Measurements from ENCODE around the gene U2AF1L4.

DNA sequence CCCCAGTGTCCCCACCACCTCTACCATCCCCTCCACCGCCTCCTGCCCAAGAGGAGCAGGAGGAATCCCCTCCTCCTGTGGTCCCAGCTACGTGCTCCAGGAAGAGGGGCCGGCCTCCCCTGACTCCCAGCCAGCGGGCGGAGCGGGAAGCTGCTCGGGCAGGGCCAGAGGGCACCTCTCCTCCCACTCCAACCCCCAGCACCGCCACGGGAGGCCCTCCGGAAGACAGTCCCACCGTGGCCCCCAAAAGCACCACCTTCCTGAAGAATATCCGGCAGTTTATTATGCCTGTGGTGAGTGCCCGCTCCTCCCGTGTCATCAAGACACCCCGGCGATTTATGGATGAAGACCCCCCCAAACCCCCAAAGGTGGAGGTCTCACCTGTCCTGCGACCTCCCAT, 24.6 kb downstream of the U2AF1L4 start:
- TF ChIP-seq POLR2A (IDR thresholded peaks at IDR 0.05; ENCODE audit: low read depth) (no peak), POLR2AphosphoS5 (IDR thresholded peaks at IDR 0.05) (no peak)
- TF ChIP-seq, protein P1, sequence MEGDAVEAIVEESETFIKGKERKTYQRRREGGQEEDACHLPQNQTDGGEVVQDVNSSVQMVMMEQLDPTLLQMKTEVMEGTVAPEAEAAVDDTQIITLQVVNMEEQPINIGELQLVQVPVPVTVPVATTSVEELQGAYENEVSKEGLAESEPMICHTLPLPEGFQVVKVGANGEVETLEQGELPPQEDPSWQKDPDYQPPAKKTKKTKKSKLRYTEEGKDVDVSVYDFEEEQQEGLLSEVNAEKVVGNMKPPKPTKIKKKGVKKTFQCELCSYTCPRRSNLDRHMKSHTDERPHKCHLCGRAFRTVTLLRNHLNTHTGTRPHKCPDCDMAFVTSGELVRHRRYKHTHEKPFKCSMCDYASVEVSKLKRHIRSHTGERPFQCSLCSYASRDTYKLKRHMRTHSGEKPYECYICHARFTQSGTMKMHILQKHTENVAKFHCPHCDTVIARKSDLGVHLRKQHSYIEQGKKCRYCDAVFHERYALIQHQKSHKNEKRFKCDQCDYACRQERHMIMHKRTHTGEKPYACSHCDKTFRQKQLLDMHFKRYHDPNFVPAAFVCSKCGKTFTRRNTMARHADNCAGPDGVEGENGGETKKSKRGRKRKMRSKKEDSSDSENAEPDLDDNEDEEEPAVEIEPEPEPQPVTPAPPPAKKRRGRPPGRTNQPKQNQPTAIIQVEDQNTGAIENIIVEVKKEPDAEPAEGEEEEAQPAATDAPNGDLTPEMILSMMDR (IDR thresholded peaks at IDR 0.05), result no peak
